ENCODE results near the gene RALGPS1. TPM values are rescaled to one million over a fixed set of nuclear protein-coding genes. Genes with fewer than 3 reads are reported as not detected.

Gene RALGPS1
- total and polyA plus RNA-seq, 2 of the 8 experiments (the other 6 are each of a cell fraction or from before 2014, with no cell fraction given): 20.0 to 23.5 TPM

DNA sequence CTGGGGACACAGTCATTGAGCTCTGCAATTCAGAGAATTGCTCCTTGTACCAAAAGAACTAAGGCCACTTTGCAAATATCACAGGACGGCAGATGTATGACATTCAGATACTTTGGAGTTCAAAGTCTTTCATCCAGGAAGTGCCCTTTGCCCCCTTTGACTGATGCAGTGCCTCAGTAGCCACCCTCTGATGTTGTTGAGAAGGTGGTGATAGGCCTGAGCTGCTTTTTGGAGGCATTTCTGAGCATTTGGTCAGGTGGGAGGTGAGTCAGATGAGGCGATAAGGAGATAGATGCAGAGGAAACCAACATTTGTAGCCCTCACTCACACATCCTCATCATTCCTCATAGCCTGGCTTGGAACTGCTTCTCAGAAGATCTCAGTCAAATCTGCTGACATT lies 144.4 kb downstream of the RALGPS1 start:
- Histone ChIP-seq H3K27me3 (replicated peaks in 1 of 4; ENCODE audit: control insufficient read depth in 3 of 4, extremely low read depth in 1 of 4, insufficient read depth in 3 of 4, low read length in 3 of 4) (no peaks in the 10 kb centered on the region), H2BK120ac (replicated peaks; ENCODE audit: low read depth, low read length) (no peak overlapping the region), H3K79me1 (ENCODE audit: low read depth, low read length) (no peaks in the 10 kb centered on the region), H4K20me1 (replicated peaks in 1 of 2; ENCODE audit: control insufficient read depth in 1 of 2, insufficient read depth in 2 of 2, low read length in 2 of 2) (peaks cover 3% of the 10 kb centered on the region in 2 experiments), H2AFZ (ENCODE audit: low read length) (no peak overlapping the region), H3K4me3 (ENCODE audit: extremely low read depth in 1 of 4, insufficient read depth in 2 of 4, low read depth in 3 of 4, low read length in 4 of 4) (no peak overlapping the region), H3K56ac (replicated peaks; ENCODE audit: insufficient read length, low read depth, low read length) (no peak overlapping the region), H2BK5ac (ENCODE audit: low read depth, low read length) (no peak overlapping the region), H3K14ac (ENCODE audit: insufficient read length) (no peak overlapping the region), H3K9ac (replicated peaks in 1 of 4; ENCODE audit: extremely low read depth in 1 of 4, low read depth in 3 of 4, low read length in 3 of 4) (no peak overlapping the region), H4K8ac (ENCODE audit: extremely low read depth, insufficient read depth, low read length) (no peak overlapping the region), H3K4ac (replicated peaks; ENCODE audit: insufficient read length, low read depth, low read length) (no peak overlapping the region), H3K9me3 (ENCODE audit: insufficient read depth in 2 of 2, low read depth in 1 of 2, low read length in 1 of 2) (no peaks in the 10 kb centered on the region), H3K4me1 (replicated peaks in 1 of 4; ENCODE audit: control insufficient read depth in 3 of 4, insufficient read depth in 4 of 4, low read length in 3 of 4) (peaks cover 0 to 3% (median 2%) of the 10 kb centered on the region in 4 experiments; a peak in 2 of 7 replicates), H2BK12ac (ENCODE audit: low read depth, low read length) (no peak overlapping the region), H4K5ac (ENCODE audit: insufficient read length, low read depth, low read length) (no peak overlapping the region), H4K91ac (replicated peaks; ENCODE audit: insufficient read length, low read length) (no peak overlapping the region), H3K23me2 (ENCODE audit: low read depth, low read length) (no peaks in the 10 kb centered on the region), H3K23ac (ENCODE audit: insufficient read length) (no peak overlapping the region), H2AK5ac (ENCODE audit: low read depth, low read length) (no peak overlapping the region), H2BK15ac (ENCODE audit: low read length) (no peak overlapping the region), H2BK20ac (ENCODE audit: low read length) (no peak overlapping the region), H3K79me2 (ENCODE audit: control insufficient read depth in 1 of 2, insufficient read depth in 2 of 2, low read length in 2 of 2) (no peaks in the 10 kb centered on the region), H3K36me3 (ENCODE audit: control insufficient read depth in 2 of 4, insufficient read depth in 4 of 4, low read length in 3 of 4) (no peaks in the 10 kb centered on the region), H3K18ac (ENCODE audit: extremely low read depth, low read length) (no peak overlapping the region), H3K27ac (ENCODE audit: low read depth, low read length) (no peak overlapping the region), H3K4me2 (ENCODE audit: insufficient read depth in 1 of 2, low read depth in 2 of 2, low read length in 2 of 2) (no peak overlapping the region)
- CTCF ChIA-PET (ENCODE audit: partially characterized antibody): interaction anchor here (0.8 to 1.5 kb wide), 5 partner anchors 35 to 156 kb away, joined by 3 to 4 read pairs (median 4); partner anchors contain the start of gene ANGPTL2
- FAIRE-seq (no peak), DNase-seq (ENCODE audit: low read depth in 1 of 2, low spot score in 2 of 2) (no peak)
- TF ChIP-seq TCF12 (IDR thresholded peaks at IDR 0.05; ENCODE audit: low read depth, low read length): no peak
- TF ChIP-seq RFX5 (IDR thresholded peaks at IDR 0.05; ENCODE audit: borderline replicate concordance, low read depth, low read length): no peak
- TF ChIP-seq HDAC2 (IDR thresholded peaks at IDR 0.05; ENCODE audit: borderline replicate concordance in 1 of 2, low read depth in 2 of 2, low read length in 2 of 2): no peak
- no peak for TF ChIP-seq RNF2 (IDR thresholded peaks at IDR 0.05; ENCODE audit: borderline replicate concordance, low read depth, low read length, missing control alignments, poor library complexity, severe bottlenecking)
- no peak for TF ChIP-seq HDAC6 (IDR thresholded peaks at IDR 0.05; ENCODE audit: low read depth, low read length)
- TF ChIP-seq SP4 (IDR thresholded peaks at IDR 0.05; ENCODE audit: low read length): no peak
- no peak for TF ChIP-seq FOSL1 (IDR thresholded peaks at IDR 0.05; ENCODE audit: insufficient read depth, low read depth, low read length)
- TF ChIP-seq, protein P1, sequence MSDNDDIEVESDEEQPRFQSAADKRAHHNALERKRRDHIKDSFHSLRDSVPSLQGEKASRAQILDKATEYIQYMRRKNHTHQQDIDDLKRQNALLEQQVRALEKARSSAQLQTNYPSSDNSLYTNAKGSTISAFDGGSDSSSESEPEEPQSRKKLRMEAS (IDR thresholded peaks at IDR 0.05): no peak
- no peak for TF ChIP-seq POLR2AphosphoS5 (IDR thresholded peaks at IDR 0.05; ENCODE audit: low read depth, low read length)
- WGBS, 2 experiments (ENCODE audit: extremely low coverage in 1 of 2, insufficient coverage in 1 of 2, insufficient read length in 1 of 2, insufficient replicate concordance in 2 of 2, low coverage in 1 of 2, low lambda C conversion rate in 2 of 2, missing lambda C conversion rate in 1 of 2): 82% methylated on average over 2 of the region's 2 CpGs; no CpG with 5 or more reads in 1 of the 2 experiments
- POLR2A ChIA-PET (ENCODE audit: partially characterized antibody): no interaction called here

Data from H1 (cell line).